Ascending aorta (tissue), 2 donors: ENCODE measurements around the gene HDGFL3. TPM values are rescaled to one million over a fixed set of nuclear protein-coding genes. Genes with fewer than 3 reads are reported as not detected.

ENCODE experiments used
- DNase-seq, 2 donors: peaks; one replicate each; pipeline ENCODE4 v3.0.0-alpha.2; 2019; ENCODE audit warnings: low spot score in 2 of 2
- H3K27ac ChIP-seq, 2 donors: fragments of 200-600 bp; sonication (generic); one replicate each; pipeline ENCODE4 v1.5.1; 2016 to 2017; ENCODE audit warnings: mild to moderate bottlenecking in 1 of 2
- H3K27me3 ChIP-seq: fragments of 200-600 bp; sonication (generic); one replicate; pipeline ENCODE4 v1.5.1; 2017
- H3K36me3 ChIP-seq, 2 donors: fragments of 200-600 bp; sonication (generic); one replicate each; pipeline ENCODE4 v1.5.1; 2016
- H3K4me1 ChIP-seq, 2 donors: fragments of 200-600 bp; sonication (generic); one replicate each; pipeline ENCODE4 v1.5.1; 2016 to 2017; ENCODE audit warnings: mild to moderate bottlenecking in 1 of 2
- H3K4me3 ChIP-seq, 2 donors: fragments of 200-600 bp; sonication (generic); one replicate each; pipeline ENCODE4 v1.5.1; 2016 to 2017; ENCODE audit warnings: mild to moderate bottlenecking in 1 of 2
- H3K9me3 ChIP-seq, 2 donors: fragments of 200-600 bp; sonication (generic); one replicate each; pipeline ENCODE4 v1.5.1; 2016
- intact Hi-C: fragments of 100-400 bp; cut with DNase I; formaldehyde crosslinking; loops from one replicate; pipeline ENCODE4 v1.15.1; 2023
- total RNA-seq: library from RNA; depleted of rRNA; stranded (reverse); fragments of >200 nt; gene quantifications from one replicate; pipeline ENCODE4 v1.1.0, GENCODE V29; 2016
- TF ChIP-seq, protein P1 (sequence below), 3 experiments: fragments of 200-600 bp in 2 of 3; fragments of 450-650 bp in 1 of 3; sonication (generic) in 2 of 3; IDR thresholded peaks; one replicate each; pipeline ENCODE4 v1.5.1; 2016 to 2019; ENCODE audit warnings: antibody characterized with exemption in 3 of 3, mild to moderate bottlenecking in 1 of 3, moderate library complexity in 1 of 3

HDGFL3 gene
- total RNA-seq, 1 donor from 2014 or later: 20.8 TPM

DNA sequence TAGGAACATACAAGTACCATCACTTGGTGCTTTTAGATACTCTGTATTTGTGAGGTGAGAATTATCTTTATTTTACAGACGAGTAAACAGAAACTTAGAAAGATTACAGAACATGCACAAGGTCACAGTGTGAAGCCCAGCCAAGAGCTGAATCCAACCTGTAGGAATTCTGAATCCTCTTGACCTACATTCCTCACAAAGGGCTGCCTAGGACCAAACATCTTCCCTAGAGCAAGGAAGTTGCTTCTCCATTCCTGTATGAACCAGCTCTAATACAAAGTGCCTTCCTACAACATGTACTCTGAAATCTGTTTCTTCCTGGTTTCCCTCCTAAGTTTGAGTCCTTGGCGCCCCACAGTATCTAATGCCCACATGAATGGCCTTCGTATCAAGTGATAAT, 2.9 kb downstream of the HDGFL3 start:
- TF ChIP-seq, protein P1, sequence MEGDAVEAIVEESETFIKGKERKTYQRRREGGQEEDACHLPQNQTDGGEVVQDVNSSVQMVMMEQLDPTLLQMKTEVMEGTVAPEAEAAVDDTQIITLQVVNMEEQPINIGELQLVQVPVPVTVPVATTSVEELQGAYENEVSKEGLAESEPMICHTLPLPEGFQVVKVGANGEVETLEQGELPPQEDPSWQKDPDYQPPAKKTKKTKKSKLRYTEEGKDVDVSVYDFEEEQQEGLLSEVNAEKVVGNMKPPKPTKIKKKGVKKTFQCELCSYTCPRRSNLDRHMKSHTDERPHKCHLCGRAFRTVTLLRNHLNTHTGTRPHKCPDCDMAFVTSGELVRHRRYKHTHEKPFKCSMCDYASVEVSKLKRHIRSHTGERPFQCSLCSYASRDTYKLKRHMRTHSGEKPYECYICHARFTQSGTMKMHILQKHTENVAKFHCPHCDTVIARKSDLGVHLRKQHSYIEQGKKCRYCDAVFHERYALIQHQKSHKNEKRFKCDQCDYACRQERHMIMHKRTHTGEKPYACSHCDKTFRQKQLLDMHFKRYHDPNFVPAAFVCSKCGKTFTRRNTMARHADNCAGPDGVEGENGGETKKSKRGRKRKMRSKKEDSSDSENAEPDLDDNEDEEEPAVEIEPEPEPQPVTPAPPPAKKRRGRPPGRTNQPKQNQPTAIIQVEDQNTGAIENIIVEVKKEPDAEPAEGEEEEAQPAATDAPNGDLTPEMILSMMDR (IDR thresholded peaks at IDR 0.05): no peak
- Histone ChIP-seq H3K4me1 (peaks cover 4 to 9% of the 10 kb centered on the region in 2 donors), H3K27ac (peak overlapping the region in 1 of 2 donors; percentile 22), H3K4me3 (no peak overlapping the region), H3K27me3 (no peaks in the 10 kb centered on the region), H3K9me3 (no peaks in the 10 kb centered on the region), H3K36me3 (no peaks in the 10 kb centered on the region)
- no peak for DNase-seq
- intact Hi-C loops: loop anchor here (10.0 kb wide), 2 partner anchors 220 to 660 kb away; partner anchors contain the start of genes RAMAC and RPS17

DNA sequence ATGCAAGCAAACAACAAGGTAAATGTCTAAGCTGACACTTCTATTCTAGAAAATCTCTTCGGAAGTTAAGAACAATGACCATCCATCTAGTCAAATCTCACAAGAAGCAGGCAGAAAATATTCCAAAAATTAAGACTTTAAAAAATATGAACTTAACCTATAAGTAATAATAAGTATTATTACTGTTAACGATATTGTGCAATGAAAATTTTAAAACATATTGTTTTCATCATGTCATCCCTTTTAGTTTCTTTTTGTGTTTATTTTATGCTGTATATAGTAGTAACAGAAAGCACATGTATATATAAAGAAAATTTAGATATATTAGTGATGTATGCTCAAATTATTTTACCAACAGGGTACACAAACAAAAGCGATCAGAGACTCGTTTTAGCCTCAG, 4.1 kb downstream of the HDGFL3 start:
- H3K4me1 ChIP-seq: peaks cover 4 to 9% of the 10 kb centered on the region in 2 donors
- intact Hi-C loops: loop anchor here (10.0 kb wide), 2 partner anchors 219 to 659 kb away; partner anchors contain the start of genes RAMAC and RPS17

DNA sequence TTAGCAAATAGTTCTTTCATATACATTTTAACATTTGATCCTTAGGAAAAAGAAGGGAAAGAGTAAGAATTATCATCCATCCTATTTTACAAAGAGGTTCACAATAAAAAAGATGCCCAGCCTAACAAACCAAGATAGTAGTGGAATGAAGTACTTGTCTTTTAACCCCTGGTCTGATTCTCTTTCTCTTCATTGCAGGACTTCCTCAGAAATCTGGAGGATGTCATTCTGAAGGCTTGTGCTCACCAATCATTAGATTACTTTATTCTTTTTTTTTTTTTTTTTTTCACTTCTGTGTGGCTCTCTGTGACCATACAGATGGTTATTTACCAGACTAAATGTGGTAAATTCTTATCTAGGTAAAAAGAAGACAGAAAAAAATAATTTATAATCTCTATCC, 7.0 kb downstream of the HDGFL3 start:
- H3K9me3 ChIP-seq: no peaks in the 10 kb centered on the region
- intact Hi-C loops: loop anchor here (10.0 kb wide), 2 partner anchors 216 to 656 kb away; partner anchors contain the start of genes RAMAC and RPS17
- no peaks in the 10 kb centered on the region for H3K36me3 ChIP-seq
- DNase-seq: no peak
- H3K27ac ChIP-seq: no peak overlapping the region
- peaks cover 4 to 9% of the 10 kb centered on the region in 2 donors for H3K4me1 ChIP-seq
- H3K27me3 ChIP-seq: no peaks in the 10 kb centered on the region
- TF ChIP-seq, protein P1 (IDR thresholded peaks at IDR 0.05): no peak
- H3K4me3 ChIP-seq: no peak overlapping the region

More for the DNA sequence above, 4.1 kb downstream of the HDGFL3 start:
- Histone ChIP-seq H3K9me3 (no peaks in the 10 kb centered on the region), H3K4me3 (no peak overlapping the region), H3K27me3 (no peaks in the 10 kb centered on the region), H3K36me3 (no peaks in the 10 kb centered on the region), H3K27ac (no peak overlapping the region)
- TF ChIP-seq, protein P1 (IDR thresholded peaks at IDR 0.05): no peak
- DNase-seq: no peak

DNA sequence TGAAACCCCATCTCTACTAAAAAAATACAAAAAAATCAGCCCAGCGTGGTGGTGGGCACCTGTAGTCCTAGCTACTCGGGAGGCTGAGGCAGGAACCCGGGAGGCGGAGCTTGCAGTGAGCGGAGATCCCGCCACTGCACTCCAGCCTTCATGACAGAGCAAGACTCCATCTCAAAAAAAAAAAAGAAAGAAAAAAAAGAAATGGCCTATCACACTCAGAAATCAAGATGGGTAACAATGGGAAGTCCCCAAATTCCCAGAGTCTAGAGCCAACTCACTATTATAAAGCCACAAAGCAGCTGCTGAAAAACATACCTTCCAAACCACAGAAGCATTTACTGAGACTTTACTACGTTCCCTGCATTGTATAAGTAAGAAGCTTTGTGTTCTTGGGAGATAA, 7.5 kb downstream of the HDGFL3 start:
- intact Hi-C loops: loop anchor here (10.0 kb wide), 2 partner anchors 215 to 655 kb away; partner anchors contain the start of genes RAMAC and RPS17

DNA sequence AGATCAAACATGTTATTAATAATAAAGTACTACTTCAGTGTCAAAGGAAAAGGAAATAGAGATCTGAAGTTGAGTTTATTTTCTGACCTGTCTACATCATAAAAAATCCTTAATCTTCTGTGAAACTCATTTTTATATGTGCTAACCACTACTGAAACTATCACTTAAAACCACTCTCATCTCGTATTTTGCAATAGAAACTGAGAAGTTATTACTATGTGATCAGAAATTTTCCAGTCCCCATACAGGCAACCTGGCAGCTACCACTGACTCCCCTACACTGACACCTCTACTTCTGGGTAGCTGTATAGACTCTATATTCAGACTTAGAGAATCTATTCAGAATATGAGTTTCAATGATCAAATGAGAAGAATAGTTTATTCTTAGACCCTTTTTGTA, 8.3 kb downstream of the HDGFL3 start:
- no peaks in the 10 kb centered on the region for H3K36me3 ChIP-seq
- no peak overlapping the region for H3K27ac ChIP-seq
- no peaks in the 10 kb centered on the region for H3K9me3 ChIP-seq
- intact Hi-C loops: no loop called here
- TF ChIP-seq, protein P1 (IDR thresholded peaks at IDR 0.05): no peak
- H3K27me3 ChIP-seq: no peaks in the 10 kb centered on the region
- H3K4me1 ChIP-seq: peaks cover 0 to 6% of the 10 kb centered on the region in 2 donors
- H3K4me3 ChIP-seq: no peak overlapping the region
- no peak for DNase-seq

More for the DNA sequence above, 7.5 kb downstream of the HDGFL3 start:
- peaks cover 4 to 9% of the 10 kb centered on the region in 2 donors for H3K4me1 ChIP-seq
- TF ChIP-seq, protein P1 (IDR thresholded peaks at IDR 0.05): no peak
- H3K4me3 ChIP-seq: no peak overlapping the region
- no peaks in the 10 kb centered on the region for H3K9me3 ChIP-seq
- DNase-seq: no peak
- H3K36me3 ChIP-seq: no peaks in the 10 kb centered on the region
- no peak overlapping the region for H3K27ac ChIP-seq
- H3K27me3 ChIP-seq: no peaks in the 10 kb centered on the region
